ENCODE data around the gene MORN3.

The MORN3 gene

DNA sequence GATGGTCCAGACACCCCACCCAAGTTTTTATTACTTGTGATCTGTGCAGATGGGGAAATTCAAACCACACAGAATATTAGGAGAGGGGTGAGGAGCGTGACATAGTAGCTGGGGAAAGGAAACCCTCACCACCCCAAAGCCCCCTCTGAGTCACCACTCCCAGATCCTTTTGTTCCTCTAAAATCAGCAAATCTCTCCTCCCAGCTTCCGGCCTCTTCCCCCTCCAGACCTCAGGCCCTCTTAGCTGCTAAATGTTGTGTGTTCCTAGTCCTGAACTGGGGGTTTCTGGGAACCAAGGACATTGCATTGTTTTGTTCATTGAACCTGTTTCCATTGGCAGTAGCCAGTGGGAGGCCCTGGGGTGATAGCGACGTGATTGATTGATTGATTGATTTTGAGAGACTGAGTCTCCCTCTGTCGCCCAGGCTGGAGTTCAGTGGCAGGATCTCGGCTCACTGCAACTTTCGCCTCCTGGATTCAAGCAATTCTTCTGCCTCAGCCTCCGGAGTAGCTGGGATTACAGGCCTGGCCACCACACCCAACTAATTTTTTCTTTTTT is 49.0 kb downstream of the MORN3 start:
- ATAC-seq = no peak
- TF ChIP-seq ZFP30 (CRISPR knock-in tag; IDR thresholded peaks at IDR 0.05) (no peak), TCF4 (CRISPR knock-in tag; IDR thresholded peaks at IDR 0.05; ENCODE audit: borderline replicate concordance) (no peak), CSDC2 (CRISPR knock-in tag; IDR thresholded peaks at IDR 0.05) (no peak), ZC3H10 (CRISPR knock-in tag; IDR thresholded peaks at IDR 0.05) (no peak), BACH2 (CRISPR knock-in tag; IDR thresholded peaks at IDR 0.05; ENCODE audit: borderline replicate concordance) (no peak), ISL1 (CRISPR knock-in tag; IDR thresholded peaks at IDR 0.05) (no peak), SNAI2 (CRISPR knock-in tag; IDR thresholded peaks at IDR 0.05) (no peak), ESRRG (CRISPR knock-in tag; IDR thresholded peaks at IDR 0.05) (no peak), RARB (CRISPR knock-in tag; IDR thresholded peaks at IDR 0.05) (no peak), OSR1 (CRISPR knock-in tag; IDR thresholded peaks at IDR 0.05) (no peak), ZNF70 (CRISPR knock-in tag; IDR thresholded peaks at IDR 0.05) (no peak), ARNTL (CRISPR knock-in tag; IDR thresholded peaks at IDR 0.05; ENCODE audit: borderline replicate concordance, low read depth) (no peak), ZNF565 (CRISPR knock-in tag; conservative IDR thresholded peaks at IDR 0.05; ENCODE audit: low read depth) (no peak)
- TF ChIP-seq, protein P1, sequence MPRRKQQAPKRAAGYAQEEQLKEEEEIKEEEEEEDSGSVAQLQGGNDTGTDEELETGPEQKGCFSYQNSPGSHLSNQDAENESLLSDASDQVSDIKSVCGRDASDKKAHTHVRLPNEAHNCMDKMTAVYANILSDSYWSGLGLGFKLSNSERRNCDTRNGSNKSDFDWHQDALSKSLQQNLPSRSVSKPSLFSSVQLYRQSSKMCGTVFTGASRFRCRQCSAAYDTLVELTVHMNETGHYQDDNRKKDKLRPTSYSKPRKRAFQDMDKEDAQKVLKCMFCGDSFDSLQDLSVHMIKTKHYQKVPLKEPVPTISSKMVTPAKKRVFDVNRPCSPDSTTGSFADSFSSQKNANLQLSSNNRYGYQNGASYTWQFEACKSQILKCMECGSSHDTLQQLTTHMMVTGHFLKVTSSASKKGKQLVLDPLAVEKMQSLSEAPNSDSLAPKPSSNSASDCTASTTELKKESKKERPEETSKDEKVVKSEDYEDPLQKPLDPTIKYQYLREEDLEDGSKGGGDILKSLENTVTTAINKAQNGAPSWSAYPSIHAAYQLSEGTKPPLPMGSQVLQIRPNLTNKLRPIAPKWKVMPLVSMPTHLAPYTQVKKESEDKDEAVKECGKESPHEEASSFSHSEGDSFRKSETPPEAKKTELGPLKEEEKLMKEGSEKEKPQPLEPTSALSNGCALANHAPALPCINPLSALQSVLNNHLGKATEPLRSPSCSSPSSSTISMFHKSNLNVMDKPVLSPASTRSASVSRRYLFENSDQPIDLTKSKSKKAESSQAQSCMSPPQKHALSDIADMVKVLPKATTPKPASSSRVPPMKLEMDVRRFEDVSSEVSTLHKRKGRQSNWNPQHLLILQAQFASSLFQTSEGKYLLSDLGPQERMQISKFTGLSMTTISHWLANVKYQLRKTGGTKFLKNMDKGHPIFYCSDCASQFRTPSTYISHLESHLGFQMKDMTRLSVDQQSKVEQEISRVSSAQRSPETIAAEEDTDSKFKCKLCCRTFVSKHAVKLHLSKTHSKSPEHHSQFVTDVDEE (CRISPR knock-in tag; IDR thresholded peaks at IDR 0.05) = no peak
- TF ChIP-seq, protein P2, sequence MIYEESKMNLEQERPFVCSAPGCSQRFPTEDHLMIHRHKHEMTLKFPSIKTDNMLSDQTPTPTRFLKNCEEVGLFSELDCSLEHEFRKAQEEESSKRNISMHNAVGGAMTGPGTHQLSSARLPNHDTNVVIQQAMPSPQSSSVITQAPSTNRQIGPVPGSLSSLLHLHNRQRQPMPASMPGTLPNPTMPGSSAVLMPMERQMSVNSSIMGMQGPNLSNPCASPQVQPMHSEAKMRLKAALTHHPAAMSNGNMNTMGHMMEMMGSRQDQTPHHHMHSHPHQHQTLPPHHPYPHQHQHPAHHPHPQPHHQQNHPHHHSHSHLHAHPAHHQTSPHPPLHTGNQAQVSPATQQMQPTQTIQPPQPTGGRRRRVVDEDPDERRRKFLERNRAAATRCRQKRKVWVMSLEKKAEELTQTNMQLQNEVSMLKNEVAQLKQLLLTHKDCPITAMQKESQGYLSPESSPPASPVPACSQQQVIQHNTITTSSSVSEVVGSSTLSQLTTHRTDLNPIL (CRISPR knock-in tag; IDR thresholded peaks at IDR 0.05; ENCODE audit: low read depth) = no peak
- TF ChIP-seq, protein P3, sequence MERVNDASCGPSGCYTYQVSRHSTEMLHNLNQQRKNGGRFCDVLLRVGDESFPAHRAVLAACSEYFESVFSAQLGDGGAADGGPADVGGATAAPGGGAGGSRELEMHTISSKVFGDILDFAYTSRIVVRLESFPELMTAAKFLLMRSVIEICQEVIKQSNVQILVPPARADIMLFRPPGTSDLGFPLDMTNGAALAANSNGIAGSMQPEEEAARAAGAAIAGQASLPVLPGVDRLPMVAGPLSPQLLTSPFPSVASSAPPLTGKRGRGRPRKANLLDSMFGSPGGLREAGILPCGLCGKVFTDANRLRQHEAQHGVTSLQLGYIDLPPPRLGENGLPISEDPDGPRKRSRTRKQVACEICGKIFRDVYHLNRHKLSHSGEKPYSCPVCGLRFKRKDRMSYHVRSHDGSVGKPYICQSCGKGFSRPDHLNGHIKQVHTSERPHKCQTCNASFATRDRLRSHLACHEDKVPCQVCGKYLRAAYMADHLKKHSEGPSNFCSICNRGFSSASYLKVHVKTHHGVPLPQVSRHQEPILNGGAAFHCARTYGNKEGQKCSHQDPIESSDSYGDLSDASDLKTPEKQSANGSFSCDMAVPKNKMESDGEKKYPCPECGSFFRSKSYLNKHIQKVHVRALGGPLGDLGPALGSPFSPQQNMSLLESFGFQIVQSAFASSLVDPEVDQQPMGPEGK (CRISPR knock-in tag; IDR thresholded peaks at IDR 0.05; ENCODE audit: borderline replicate concordance) = no peak

DNA sequence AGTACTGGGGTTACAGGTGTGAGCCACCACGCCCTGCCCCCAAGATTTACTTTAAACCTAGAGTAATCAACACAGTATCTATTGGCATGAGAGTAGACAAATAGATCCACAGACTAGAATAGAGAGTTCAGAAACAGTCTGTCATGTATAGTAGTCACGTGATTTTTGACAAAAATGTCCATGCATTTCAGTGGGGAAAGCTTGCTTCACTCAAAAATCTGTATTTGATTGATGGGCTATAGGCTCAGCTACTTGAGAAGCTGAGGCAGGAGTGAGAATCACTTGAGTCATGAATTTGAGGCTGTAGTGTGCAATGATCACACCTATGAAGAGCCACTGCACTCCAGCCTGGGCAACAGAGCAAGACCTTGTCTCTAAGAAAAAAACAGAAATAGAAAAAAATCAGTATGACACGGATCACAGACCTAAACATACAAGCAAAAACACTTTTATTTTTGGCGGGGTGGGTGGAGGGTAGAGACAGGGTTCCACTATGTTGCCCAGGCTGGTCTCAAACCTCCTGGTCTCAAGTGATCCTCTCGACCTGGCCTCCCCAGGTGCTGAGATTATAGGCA is 50.7 kb downstream of the MORN3 start:
- no peak for ATAC-seq
- TF ChIP-seq ZFP30 (CRISPR knock-in tag; IDR thresholded peaks at IDR 0.05) = no peak
- TF ChIP-seq SNAI2 (CRISPR knock-in tag; IDR thresholded peaks at IDR 0.05) = no peak

DNA sequence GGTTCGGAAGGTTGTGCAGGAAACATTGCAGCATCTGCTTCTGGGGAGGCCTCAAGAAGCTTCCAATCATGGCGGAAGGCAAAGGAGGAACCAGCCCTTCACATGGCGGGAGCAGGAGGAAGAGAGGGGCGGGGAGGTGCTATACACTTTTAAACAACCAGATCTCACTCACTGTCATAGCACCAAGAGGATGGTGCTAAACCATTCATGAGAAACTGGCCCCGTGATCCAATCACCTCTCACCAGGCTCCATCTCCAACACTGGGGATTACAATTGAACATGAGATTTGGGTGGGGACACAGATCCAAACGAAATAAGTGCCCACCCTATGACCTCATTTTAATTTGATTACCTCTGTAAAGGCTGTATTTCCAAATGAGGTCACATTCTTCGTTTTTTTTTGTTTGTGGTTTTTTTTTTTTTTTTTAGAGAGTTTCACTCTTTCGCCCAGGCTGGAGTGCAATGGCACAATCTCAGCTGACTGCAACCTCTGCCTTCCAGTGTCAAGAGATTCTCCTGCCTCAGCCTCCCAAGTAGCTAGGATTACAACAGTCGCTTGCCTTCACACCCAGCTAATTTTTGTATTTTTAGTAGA is 54.5 kb downstream of the MORN3 start:
- TF ChIP-seq ZNF70 (CRISPR knock-in tag; IDR thresholded peaks at IDR 0.05) (no peak), TCF4 (CRISPR knock-in tag; IDR thresholded peaks at IDR 0.05; ENCODE audit: borderline replicate concordance) (no peak)
- ATAC-seq = no peak

DNA sequence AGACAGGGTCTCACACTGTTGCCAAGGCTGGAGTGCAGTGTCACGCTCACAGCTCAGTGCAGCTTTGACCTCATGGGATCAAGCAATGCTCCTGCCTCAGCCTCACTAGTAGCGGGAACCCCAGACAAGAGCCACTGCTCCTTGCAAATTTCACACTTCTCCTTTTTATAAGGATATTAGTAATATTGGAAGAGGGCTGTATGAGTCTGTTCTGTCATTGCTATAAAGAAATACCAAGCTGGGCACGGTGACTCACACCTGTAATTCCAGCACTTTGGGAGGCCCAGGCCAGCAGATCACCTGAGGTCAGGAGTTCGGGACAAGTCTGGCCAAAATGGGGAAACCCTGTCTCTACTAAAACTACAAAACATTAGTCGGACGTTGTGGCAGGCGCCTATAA is 56.0 kb downstream of the MORN3 start:
- TF ChIP-seq PPARA (CRISPR knock-in tag; IDR thresholded peaks at IDR 0.05; ENCODE audit: borderline replicate concordance) (no peak), RARB (CRISPR knock-in tag; IDR thresholded peaks at IDR 0.05) (no peak), CSDC2 (CRISPR knock-in tag; IDR thresholded peaks at IDR 0.05) (no peak)
- TF ChIP-seq, protein P3 (CRISPR knock-in tag; IDR thresholded peaks at IDR 0.05; ENCODE audit: borderline replicate concordance) = no peak
- no peak for ATAC-seq

DNA sequence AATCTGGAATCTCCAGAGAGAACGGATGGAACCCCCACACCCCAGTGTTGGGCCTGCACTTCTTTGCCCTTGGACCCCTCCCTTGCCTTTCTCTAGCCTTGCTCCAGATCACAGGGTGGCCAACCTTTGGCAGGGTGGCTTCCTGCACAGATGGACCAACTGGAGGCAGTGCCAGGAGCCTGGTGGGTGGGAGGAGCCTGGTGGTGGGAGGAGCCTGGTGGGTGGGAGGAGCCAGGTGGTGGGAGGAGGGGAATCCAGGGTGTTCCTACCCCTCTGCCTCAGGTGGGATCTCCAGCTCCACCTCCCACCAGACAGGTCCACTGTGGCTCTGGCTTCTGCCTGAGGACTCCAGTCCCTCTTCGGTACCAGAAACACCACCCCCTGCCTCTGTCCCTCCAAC is 58.1 kb downstream of the MORN3 start:
- TF ChIP-seq, protein P4, sequence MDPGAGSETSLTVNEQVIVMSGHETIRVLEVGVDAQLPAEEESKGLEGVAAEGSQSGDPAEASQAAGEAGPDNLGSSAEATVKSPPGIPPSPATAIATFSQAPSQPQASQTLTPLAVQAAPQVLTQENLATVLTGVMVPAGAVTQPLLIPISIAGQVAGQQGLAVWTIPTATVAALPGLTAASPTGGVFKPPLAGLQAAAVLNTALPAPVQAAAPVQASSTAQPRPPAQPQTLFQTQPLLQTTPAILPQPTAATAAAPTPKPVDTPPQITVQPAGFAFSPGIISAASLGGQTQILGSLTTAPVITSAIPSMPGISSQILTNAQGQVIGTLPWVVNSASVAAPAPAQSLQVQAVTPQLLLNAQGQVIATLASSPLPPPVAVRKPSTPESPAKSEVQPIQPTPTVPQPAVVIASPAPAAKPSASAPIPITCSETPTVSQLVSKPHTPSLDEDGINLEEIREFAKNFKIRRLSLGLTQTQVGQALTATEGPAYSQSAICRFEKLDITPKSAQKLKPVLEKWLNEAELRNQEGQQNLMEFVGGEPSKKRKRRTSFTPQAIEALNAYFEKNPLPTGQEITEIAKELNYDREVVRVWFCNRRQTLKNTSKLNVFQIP (CRISPR knock-in tag; IDR thresholded peaks at IDR 0.05; ENCODE audit: borderline replicate concordance, low read depth) = no peak
- TF ChIP-seq, protein P5, sequence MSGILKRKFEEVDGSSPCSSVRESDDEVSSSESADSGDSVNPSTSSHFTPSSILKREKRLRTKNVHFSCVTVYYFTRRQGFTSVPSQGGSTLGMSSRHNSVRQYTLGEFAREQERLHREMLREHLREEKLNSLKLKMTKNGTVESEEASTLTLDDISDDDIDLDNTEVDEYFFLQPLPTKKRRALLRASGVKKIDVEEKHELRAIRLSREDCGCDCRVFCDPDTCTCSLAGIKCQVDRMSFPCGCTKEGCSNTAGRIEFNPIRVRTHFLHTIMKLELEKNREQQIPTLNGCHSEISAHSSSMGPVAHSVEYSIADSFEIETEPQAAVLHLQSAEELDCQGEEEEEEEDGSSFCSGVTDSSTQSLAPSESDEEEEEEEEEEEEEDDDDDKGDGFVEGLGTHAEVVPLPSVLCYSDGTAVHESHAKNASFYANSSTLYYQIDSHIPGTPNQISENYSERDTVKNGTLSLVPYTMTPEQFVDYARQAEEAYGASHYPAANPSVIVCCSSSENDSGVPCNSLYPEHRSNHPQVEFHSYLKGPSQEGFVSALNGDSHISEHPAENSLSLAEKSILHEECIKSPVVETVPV (CRISPR knock-in tag; IDR thresholded peaks at IDR 0.05) = no peak
- TF ChIP-seq ZC3H10 (CRISPR knock-in tag; IDR thresholded peaks at IDR 0.05) (no peak), TOX (CRISPR knock-in tag; IDR thresholded peaks at IDR 0.05; ENCODE audit: borderline replicate concordance) (no peak), CSDC2 (CRISPR knock-in tag; IDR thresholded peaks at IDR 0.05) (no peak), ZFP3 (CRISPR knock-in tag; IDR thresholded peaks at IDR 0.05) (no peak), ZNF565 (CRISPR knock-in tag; conservative IDR thresholded peaks at IDR 0.05; ENCODE audit: low read depth) (no peak), SNAI2 (CRISPR knock-in tag; IDR thresholded peaks at IDR 0.05) (no peak), OSR1 (CRISPR knock-in tag; IDR thresholded peaks at IDR 0.05) (no peak), RARB (CRISPR knock-in tag; IDR thresholded peaks at IDR 0.05) (no peak), ARNTL (CRISPR knock-in tag; IDR thresholded peaks at IDR 0.05; ENCODE audit: borderline replicate concordance, low read depth) (no peak)

More for the DNA sequence above, 58.1 kb downstream of the MORN3 start:
- ATAC-seq = peak; percentile 61; the same call in 2 of the 3 replicates
